HepG2 (cell line): ENCODE results near the gene L1CAM. TPM values are rescaled to one million over a fixed set of nuclear protein-coding genes. Genes with fewer than 3 reads are reported as not detected.

ENCODE experiments used
- DPF2 ChIP-seq: sonication (generic); formaldehyde crosslinking; IDR thresholded peaks from 2 replicates; pipeline ENCODE4 v1.4.0; 2020; ENCODE audit warnings: mild to moderate bottlenecking, low read depth, missing genetic modification reagents, borderline replicate concordance
- MTA3 ChIP-seq: sonication (generic); formaldehyde crosslinking; IDR thresholded peaks from 2 replicates; pipeline ENCODE4 v1.4.0; 2020; ENCODE audit warnings: missing genetic modification reagents
- MXD4 ChIP-seq: IDR thresholded peaks from 2 replicates; pipeline ENCODE4 v1.6.1; 2016; ENCODE audit warnings: mild to moderate bottlenecking, missing biosample characterization, missing genetic modification reagents
- MYNN ChIP-seq: sonication (generic); formaldehyde crosslinking; IDR thresholded peaks from 2 replicates; pipeline ENCODE4 v1.4.0; 2020; ENCODE audit warnings: mild to moderate bottlenecking, low read depth, missing genetic modification reagents
- NCOA2 ChIP-seq: sonication (generic); formaldehyde crosslinking; IDR thresholded peaks from 2 replicates; pipeline ENCODE4 v1.8.0; 2022; ENCODE audit warnings: inconsistent platforms
- NR2F1 ChIP-seq, 2 experiments: fragments of 450-650 bp in 1 of 2; formaldehyde crosslinking in 1 of 2; IDR thresholded peaks; 2 replicates each; pipeline versions ENCODE4 v1.5.0 to v1.6.1; 2016 to 2020; ENCODE audit warnings: mild to moderate bottlenecking in 1 of 2, missing compliant biosample characterization in 1 of 2, missing genetic modification reagents in 1 of 2, moderate library complexity in 1 of 2
- PHF8 ChIP-seq: sonication (generic); formaldehyde crosslinking; IDR thresholded peaks from 2 replicates; pipeline ENCODE4 v1.5.0; 2020; ENCODE audit warnings: missing genetic modification reagents
- SALL1 ChIP-seq: sonication (generic); formaldehyde crosslinking; IDR thresholded peaks from 2 replicates; pipeline ENCODE4 v1.8.0; 2022; ENCODE audit warnings: mild to moderate bottlenecking, missing genetic modification reagents
- TEAD3 ChIP-seq: optimal IDR thresholded peaks from 2 replicates; pipeline ENCODE3; 2016; ENCODE audit warnings: borderline replicate concordance
- ZC3H4 ChIP-seq: sonication (generic); formaldehyde crosslinking; IDR thresholded peaks from 2 replicates; pipeline ENCODE4 v1.4.0; 2020; ENCODE audit warnings: missing genetic modification reagents, borderline replicate concordance
- ZNF224 ChIP-seq: sonication (generic); formaldehyde crosslinking; IDR thresholded peaks from 2 replicates; pipeline ENCODE4 v1.5.0; 2020; ENCODE audit warnings: mild to moderate bottlenecking, missing genetic modification reagents
- ZNF510 ChIP-seq: sonication (generic); formaldehyde crosslinking; IDR thresholded peaks from 2 replicates; pipeline ENCODE4 v1.4.0; 2020; ENCODE audit warnings: low read depth, mild to moderate bottlenecking, missing genetic modification reagents
- ZNF563 ChIP-seq: sonication (generic); formaldehyde crosslinking; IDR thresholded peaks from 2 replicates; pipeline ENCODE4 v1.8.0; 2022; ENCODE audit warnings: mild to moderate bottlenecking, moderate library complexity, missing genetic modification reagents
- ZNF577 ChIP-seq: sonication (generic); formaldehyde crosslinking; IDR thresholded peaks from 2 replicates; pipeline ENCODE4 v1.4.0; 2020; ENCODE audit warnings: mild to moderate bottlenecking, low read depth, missing genetic modification reagents, borderline replicate concordance
- ZNF761 ChIP-seq: sonication (generic); formaldehyde crosslinking; conservative IDR thresholded peaks from 2 replicates; pipeline ENCODE4 v1.4.0; 2020; ENCODE audit warnings: mild to moderate bottlenecking, missing genetic modification reagents
- ZNF776 ChIP-seq: sonication (generic); formaldehyde crosslinking; IDR thresholded peaks from 2 replicates; pipeline ENCODE4 v1.4.0; 2020; ENCODE audit warnings: mild to moderate bottlenecking, missing genetic modification reagents
- ZNF850 ChIP-seq: sonication (generic); formaldehyde crosslinking; conservative IDR thresholded peaks from 2 replicates; pipeline ENCODE4 v1.9.0; 2021; ENCODE audit warnings: mild to moderate bottlenecking, missing genetic modification reagents
- polyA plus RNA-seq, 8 experiments: library from polyadenylated mRNA; depleted of rRNA in 3 of 8; stranded (reverse) in 7 of 8; unstranded in 1 of 8; fragments of >200 nt; fragmentation: Illumina TruSeq in 4 of 8; extraction: Trizol in 4 of 8; gene quantifications; 2 replicates each; pipeline versions ENCODE4 v1.2.1 to v1.2.3, GENCODE V29; 2011 to 2016; ENCODE audit warnings: low read depth in 4 of 8, missing spikeins in 1 of 8, mixed read lengths in 1 of 8; ENCODE audit not compliant: insufficient read depth in 1 of 8
- total RNA-seq, 5 experiments: library from RNA; depleted of rRNA; stranded (reverse); fragments of >200 nt; fragmentation: Illumina TruSeq; extraction: Trizol; gene quantifications; 2 replicates each; pipeline ENCODE4 v1.2.3, GENCODE V29; 2016; ENCODE audit warnings: low read depth in 1 of 5
- TF ChIP-seq, protein P1 (sequence below): sonication (generic); formaldehyde crosslinking; IDR thresholded peaks from 2 replicates; pipeline ENCODE4 v1.4.0; 2020; ENCODE audit warnings: missing genetic modification reagents, borderline replicate concordance
- TF ChIP-seq, protein P2 (sequence below): sonication (generic); formaldehyde crosslinking; IDR thresholded peaks from 2 replicates; pipeline ENCODE4 v1.5.0; 2020; ENCODE audit warnings: missing genetic modification reagents
- TF ChIP-seq, protein P3 (sequence below), 2 experiments: sonication (generic) in 1 of 2; formaldehyde crosslinking in 1 of 2; IDR thresholded peaks; 2 replicates each; pipeline versions ENCODE4 v1.6.1 to v1.9.0; 2014 to 2022; ENCODE audit warnings: antibody characterized with exemption in 1 of 2, borderline replicate concordance in 1 of 2, inconsistent platforms in 1 of 2, low read depth in 1 of 2, missing genetic modification reagents in 1 of 2
- TF ChIP-seq, protein P4 (sequence below): IDR thresholded peaks from 2 replicates; pipeline ENCODE4 v1.6.1; 2016

The L1CAM gene
- total and polyA plus RNA-seq, 2 of the 13 experiments (the other 11 are each of a cell fraction or from before 2014, with no cell fraction given), result 1.4 to 2.0 TPM

DNA sequence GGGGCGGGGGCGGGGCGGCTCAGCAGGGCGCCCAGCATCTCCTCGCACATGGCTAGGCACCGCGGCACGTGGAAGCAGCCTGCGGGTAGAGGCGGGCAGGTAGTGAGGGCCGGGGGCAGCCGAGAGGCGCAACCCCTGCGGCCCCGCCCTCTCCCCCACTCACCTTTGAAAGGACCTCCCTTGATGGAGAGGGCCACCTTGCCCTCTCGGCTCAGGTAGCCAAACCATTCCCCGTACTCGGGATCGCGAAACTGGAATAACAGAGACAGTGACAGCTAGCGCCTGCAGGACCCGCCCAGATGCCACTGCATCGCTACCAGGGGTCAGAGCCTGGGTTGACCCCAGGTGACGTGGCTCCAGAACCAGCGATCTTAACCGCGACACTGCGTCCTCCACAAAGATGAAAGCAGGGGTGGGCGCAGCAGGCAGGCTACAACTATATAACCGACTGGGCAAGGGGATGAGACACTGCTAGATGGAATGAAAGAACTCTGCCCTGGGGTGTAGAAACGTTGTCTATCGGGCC is 49.4 kb upstream of the L1CAM start (continued):
- TF ChIP-seq, protein P1, sequence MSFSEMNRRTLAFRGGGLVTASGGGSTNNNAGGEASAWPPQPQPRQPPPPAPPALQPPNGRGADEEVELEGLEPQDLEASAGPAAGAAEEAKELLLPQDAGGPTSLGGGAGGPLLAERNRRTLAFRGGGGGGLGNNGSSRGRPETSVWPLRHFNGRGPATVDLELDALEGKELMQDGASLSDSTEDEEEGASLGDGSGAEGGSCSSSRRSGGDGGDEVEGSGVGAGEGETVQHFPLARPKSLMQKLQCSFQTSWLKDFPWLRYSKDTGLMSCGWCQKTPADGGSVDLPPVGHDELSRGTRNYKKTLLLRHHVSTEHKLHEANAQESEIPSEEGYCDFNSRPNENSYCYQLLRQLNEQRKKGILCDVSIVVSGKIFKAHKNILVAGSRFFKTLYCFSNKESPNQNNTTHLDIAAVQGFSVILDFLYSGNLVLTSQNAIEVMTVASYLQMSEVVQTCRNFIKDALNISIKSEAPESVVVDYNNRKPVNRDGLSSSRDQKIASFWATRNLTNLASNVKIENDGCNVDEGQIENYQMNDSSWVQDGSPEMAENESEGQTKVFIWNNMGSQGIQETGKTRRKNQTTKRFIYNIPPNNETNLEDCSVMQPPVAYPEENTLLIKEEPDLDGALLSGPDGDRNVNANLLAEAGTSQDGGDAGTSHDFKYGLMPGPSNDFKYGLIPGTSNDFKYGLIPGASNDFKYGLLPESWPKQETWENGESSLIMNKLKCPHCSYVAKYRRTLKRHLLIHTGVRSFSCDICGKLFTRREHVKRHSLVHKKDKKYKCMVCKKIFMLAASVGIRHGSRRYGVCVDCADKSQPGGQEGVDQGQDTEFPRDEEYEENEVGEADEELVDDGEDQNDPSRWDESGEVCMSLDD (CRISPR knock-in tag), result no peak
- no peak for TF ChIP-seq ZNF224
- no peak for TF ChIP-seq ZC3H4 (CRISPR knock-in tag)
- TF ChIP-seq ZNF577 (CRISPR knock-in tag), result no peak
- no peak for TF ChIP-seq ZNF563 (CRISPR knock-in tag)
- TF ChIP-seq, protein P2, sequence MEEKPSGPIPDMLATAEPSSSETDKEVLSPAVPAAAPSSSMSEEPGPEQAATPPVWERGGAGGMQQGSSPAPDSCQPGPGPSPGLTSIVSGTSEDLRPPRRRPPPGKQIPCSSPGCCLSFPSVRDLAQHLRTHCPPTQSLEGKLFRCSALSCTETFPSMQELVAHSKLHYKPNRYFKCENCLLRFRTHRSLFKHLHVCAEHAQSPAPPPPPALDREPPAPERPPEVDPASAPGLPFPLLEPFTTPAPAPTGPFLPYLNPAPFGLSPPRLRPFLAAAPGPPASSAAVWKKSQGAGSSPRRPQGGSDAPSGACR (CRISPR knock-in tag), result no peak
- no peak for TF ChIP-seq NCOA2 (CRISPR knock-in tag)
- no peak for TF ChIP-seq ZNF761 (CRISPR knock-in tag)
- TF ChIP-seq PHF8 (CRISPR knock-in tag), result 0 out of 2 replicates have a peak, but pooled peaks have one; percentile 1
- TF ChIP-seq, protein P3, sequence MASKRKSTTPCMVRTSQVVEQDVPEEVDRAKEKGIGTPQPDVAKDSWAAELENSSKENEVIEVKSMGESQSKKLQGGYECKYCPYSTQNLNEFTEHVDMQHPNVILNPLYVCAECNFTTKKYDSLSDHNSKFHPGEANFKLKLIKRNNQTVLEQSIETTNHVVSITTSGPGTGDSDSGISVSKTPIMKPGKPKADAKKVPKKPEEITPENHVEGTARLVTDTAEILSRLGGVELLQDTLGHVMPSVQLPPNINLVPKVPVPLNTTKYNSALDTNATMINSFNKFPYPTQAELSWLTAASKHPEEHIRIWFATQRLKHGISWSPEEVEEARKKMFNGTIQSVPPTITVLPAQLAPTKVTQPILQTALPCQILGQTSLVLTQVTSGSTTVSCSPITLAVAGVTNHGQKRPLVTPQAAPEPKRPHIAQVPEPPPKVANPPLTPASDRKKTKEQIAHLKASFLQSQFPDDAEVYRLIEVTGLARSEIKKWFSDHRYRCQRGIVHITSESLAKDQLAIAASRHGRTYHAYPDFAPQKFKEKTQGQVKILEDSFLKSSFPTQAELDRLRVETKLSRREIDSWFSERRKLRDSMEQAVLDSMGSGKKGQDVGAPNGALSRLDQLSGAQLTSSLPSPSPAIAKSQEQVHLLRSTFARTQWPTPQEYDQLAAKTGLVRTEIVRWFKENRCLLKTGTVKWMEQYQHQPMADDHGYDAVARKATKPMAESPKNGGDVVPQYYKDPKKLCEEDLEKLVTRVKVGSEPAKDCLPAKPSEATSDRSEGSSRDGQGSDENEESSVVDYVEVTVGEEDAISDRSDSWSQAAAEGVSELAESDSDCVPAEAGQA (IDR thresholded peaks at IDR 0.05; ENCODE audit: low read depth), result no peak
- TF ChIP-seq, protein P3 (CRISPR knock-in tag; IDR thresholded peaks at IDR 0.05; ENCODE audit: borderline replicate concordance), result no peak
- TF ChIP-seq NR2F1 (CRISPR knock-in tag; IDR thresholded peaks at IDR 0.05), result peak in 1 of 2 experiments; percentile 55; a peak in 1 of 4 replicates
- no peak for TF ChIP-seq MXD4
- TF ChIP-seq MYNN (CRISPR knock-in tag), result no peak
- TF ChIP-seq DPF2 (CRISPR knock-in tag), result no peak
- TF ChIP-seq TEAD3 (CRISPR knock-in tag), result no peak
- no peak for TF ChIP-seq ZNF850 (CRISPR knock-in tag)
- TF ChIP-seq ZNF510, result no peak
- TF ChIP-seq, protein P4, sequence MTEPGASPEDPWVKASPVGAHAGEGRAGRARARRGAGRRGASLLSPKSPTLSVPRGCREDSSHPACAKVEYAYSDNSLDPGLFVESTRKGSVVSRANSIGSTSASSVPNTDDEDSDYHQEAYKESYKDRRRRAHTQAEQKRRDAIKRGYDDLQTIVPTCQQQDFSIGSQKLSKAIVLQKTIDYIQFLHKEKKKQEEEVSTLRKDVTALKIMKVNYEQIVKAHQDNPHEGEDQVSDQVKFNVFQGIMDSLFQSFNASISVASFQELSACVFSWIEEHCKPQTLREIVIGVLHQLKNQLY (CRISPR knock-in tag), result no peak
- TF ChIP-seq SALL1 (CRISPR knock-in tag), result no peak
- TF ChIP-seq ZNF776 (CRISPR knock-in tag), result no peak
- TF ChIP-seq MTA3 (CRISPR knock-in tag), result no peak
